SHP77 treated with DMSO at 0.1 percent for 48 hours (cell line): ENCODE data around the gene HGF.

ENCODE experiments used
- DNase-seq: peaks from one replicate; lab custom pipeline; 2025; lab: John Stamatoyannopoulos, UW

The HGF gene

DNA sequence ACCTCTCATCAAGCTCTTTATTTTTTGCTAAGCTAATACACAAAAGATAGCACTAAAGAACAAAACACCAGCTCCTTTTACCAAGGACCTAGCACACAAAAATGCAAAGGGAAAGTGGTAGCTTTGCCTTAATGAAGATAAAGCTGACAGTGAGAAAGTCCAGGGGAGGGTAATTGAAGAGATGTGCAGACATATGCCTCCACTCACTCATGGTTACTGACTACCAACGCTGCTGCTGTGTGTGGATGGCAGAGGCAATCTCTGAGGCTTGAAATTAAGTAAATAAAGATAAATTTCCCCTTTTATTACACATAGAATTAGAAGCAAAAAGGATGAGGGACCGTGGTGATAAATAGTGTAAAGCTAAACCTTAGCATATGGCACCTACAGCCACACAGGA lies 87.0 kb downstream of the HGF start:
- peak; percentile 25 for DNase-seq

GRCh38 chr7:81680120-81680519 lies 89.7 kb downstream of the HGF start:
- no peak for DNase-seq

DNA sequence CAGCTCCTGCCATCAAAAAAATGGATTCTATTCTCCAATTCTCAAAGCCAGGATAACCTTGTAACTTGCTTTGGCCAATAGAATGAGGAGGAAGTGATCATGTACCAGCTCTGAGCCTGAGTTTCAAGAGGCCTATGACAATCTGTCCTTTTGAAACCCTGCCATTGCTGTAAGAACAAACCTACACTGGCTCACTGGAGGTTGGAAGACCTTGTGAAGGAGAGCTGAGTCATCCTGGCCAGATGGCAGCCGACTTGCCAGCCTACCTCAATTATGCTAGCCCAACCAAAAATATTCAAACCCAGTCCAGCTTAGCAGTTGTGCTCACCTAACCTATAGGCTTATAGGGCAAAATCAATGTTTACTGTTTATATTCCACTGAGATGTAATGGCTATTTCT lies 93.0 kb downstream of the HGF start:
- DNase-seq = peak; percentile 53

DNA sequence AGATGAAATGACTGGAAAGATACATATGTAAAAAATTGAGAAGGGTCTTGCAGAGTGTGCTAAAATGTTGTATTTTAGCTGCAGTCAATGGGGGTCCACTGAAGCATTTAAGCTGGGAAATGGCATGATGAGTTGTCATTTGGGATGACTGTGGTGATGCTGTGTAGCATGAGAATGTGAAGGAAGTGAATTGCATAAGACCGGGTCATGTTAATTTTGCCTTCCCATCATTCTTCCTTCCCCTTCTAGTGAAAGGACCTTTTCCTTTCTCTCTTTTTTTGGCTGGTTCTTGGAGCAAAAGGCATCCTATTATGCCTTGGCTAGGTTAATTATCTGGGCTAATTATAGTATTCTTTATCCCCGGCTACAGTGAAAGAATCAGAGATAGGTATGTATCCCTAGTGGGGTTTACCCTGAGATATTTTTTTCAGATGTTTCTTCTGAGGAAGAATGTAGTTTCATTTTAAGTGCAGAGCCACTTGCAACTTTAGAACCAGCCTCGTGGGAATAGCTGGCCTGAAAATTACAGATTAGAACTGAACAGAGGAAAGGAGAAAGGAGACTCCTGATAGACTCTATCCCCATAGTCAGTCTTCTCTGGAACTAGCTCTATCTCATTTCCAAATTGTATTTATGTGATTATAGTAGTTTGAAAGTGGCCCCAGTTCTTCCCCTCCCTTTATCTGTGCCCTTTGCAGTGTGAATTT lies 93.6 kb downstream of the HGF start:
- no peak for DNase-seq

DNA sequence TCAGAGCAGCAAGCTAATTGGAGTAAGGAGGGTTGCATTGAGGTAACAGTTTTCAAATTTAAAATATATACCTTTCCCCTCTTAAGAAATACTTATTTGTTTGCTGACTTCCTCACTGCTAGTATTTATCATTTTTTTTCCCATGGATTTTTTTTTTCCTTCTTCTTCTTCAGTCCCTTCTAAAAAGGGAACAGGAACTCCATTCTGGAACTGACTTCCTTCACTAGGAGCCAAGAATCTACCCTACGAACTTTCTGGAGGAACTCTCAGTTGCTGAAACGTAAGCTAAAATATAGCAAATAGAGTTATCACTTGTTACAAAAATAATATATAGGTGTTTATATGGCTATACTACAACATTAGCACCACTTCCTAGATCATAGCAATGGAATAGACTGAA lies 95.4 kb downstream of the HGF start:
- no peak for DNase-seq

GRCh38 chr7:81672872-81673271 lies 97.0 kb downstream of the HGF start:
- DNase-seq = no peak

GRCh38 chr7:81669476-81670105 lies 100.3 kb downstream of the HGF start:
- DNase-seq = no peak

- DNase-seq = no peak
Measured at GRCh38 chr7:81666209-81666608, 103.6 kb downstream of the HGF start.

DNA sequence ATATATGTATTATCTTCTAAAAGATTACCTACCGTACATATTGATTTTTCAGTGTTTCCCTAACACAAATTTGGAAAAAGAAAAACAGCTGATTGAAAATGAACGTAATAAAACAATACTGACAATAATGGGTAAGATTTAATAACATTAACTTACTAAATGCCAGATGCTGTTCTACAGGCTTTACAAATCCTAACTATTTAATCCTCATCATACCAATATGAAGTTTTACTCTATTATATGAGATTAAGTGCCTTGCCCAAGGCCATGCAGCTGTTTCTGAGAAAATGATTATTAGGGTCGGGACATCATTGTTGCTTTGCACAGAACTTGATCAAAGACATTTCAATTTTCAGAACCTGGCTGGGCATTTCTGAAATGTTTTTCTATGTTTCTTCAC lies 104.6 kb downstream of the HGF start:
- no peak for DNase-seq

DNA sequence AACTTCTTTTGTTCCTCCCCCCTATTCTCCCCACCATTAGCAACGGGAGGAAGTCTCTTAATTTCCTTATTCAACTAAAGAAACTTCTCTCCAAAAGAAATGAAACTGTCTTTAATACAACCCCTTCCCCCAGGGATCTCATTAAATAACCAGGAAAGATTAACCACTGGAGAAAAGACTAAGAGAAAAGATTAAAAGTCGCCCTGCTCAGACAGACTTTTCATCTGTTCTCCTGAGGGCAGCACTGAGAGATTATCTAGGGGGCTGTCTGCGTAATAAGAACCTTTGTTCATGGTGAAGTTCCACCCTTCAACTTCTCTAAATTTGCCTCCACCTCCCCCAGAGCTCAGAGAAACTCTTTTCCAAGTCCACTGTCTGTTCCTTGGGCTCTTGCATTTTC lies 105.5 kb downstream of the HGF start:
- DNase-seq = no peak

- DNase-seq = no peak
Measured at GRCh38 chr7:81662531-81662930, 107.3 kb downstream of the HGF start.

- DNase-seq = no peak
Measured at GRCh38 chr7:81659697-81660395, 110.0 kb downstream of the HGF start.

GRCh38 chr7:81657551-81657950 lies 112.3 kb downstream of the HGF start:
- no peak for DNase-seq

DNA sequence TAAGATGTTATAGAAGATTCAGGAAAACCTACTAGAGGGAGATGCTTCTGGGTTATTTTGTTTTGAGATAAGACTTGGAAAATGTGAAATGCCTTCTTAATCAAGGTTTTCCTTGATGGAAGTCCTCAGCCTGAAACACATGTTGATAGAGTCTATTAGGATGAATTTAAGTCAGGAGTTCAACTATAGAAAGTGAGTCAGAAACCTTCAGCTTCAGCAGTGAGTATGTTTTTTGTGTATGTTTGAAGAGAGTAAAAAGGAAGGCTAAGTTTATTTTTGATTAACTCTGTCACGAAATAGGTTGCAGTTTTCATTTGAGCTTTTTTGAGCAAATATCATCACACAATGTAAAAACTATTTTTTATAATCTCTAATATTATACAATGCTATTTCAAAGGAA lies 114.6 kb downstream of the HGF start:
- DNase-seq = no peak

DNA sequence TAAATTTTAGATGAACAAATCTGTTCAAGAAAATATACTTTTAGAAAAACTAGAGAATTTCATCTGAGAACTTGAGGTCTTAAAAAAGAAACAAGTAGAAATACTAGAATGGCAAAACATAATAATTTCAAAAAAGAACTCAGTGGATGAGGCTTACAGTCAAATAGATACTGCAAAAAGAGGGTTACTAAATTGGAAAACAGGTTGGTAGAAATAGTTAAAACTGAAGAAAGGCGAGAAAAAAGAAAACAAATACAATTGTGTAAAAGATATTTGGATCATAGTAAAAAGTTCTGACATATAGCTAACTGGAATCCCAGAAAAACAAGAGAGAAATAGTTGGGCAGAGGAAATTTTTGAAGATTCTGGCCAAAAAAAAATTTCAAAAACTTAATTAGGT lies 117.6 kb downstream of the HGF start:
- DNase-seq = no peak
